HL-60 (cell line): ENCODE results near the gene SVIL.

ENCODE experiments used
- DNase-seq, 2 experiments: peaks; one replicate each; pipeline ENCODE4 v3.0.0-alpha.2; 2010 to 2020; ENCODE audit warnings: low read depth in 1 of 2, low spot score in 1 of 2
- H3K27ac ChIP-seq: fragments of 250-450 bp; sonication (Bioruptor Pico); replicated peaks from 2 replicates; pipeline ENCODE4 v1.5.1; 2020; ENCODE audit warnings: mild to moderate bottlenecking, moderate library complexity
- H3K27me3 ChIP-seq: fragments of 250-450 bp; sonication (Bioruptor Pico); 2 replicates; pipeline ENCODE4 v1.5.1; 2021; ENCODE audit warnings: mild to moderate bottlenecking, moderate library complexity; ENCODE audit not compliant: insufficient read depth, poor library complexity, severe bottlenecking
- H3K4me3 ChIP-seq: replicated peaks from 2 replicates; pipeline ENCODE4 v1.5.1; 2011; ENCODE audit warnings: mild to moderate bottlenecking, control low read depth, low read length; ENCODE audit not compliant: insufficient read depth
- GABPA ChIP-seq: IDR thresholded peaks from 2 replicates; pipeline ENCODE4 v1.6.1; 2012; ENCODE audit warnings: low read depth
- POLR2AphosphoS5 ChIP-seq: IDR thresholded peaks from 2 replicates; pipeline ENCODE4 v1.6.1; 2012; ENCODE audit warnings: low read depth
- SPI1 ChIP-seq: IDR thresholded peaks from 2 replicates; pipeline ENCODE4 v1.6.1; 2012; ENCODE audit warnings: low read depth, mild to moderate bottlenecking, borderline replicate concordance
- TF ChIP-seq, protein P1 (sequence below): IDR thresholded peaks from 2 replicates; pipeline ENCODE4 v1.6.1; 2012; ENCODE audit warnings: low read depth; ENCODE audit not compliant: insufficient replicate concordance
- TF ChIP-seq, protein P2 (sequence below): IDR thresholded peaks from one replicate; pipeline ENCODE4 v1.5.1; 2011; ENCODE audit warnings: low read length, control low read depth, inconsistent platforms; ENCODE audit not compliant: insufficient read depth

SVIL gene

DNA sequence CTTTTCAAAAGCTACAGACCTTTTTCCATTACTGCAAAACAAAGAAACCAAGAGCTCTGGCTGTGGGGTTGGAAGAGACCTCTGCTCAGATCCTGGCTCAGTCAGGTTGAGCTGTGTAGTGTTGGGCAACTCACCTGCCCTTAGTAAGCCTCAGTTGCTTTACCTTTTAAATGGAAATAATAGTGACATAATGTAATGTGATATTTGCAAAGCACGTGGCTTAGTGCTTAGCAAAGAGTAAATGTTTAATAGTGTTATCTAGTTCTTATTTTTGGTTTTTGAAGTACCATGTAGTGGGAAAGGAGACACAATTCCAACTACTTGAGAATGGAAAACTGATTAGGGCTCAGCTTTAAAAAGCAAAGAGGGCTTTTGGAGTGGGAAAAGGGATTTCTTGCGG is 100.2 kb downstream of the SVIL start:
- H3K27ac ChIP-seq, result no peak overlapping the region
- DNase-seq, result no peak
- no peak overlapping the region for H3K4me3 ChIP-seq
- no peak for TF ChIP-seq POLR2AphosphoS5
- no peak for TF ChIP-seq SPI1
- TF ChIP-seq GABPA, result no peak
- TF ChIP-seq, protein P1, sequence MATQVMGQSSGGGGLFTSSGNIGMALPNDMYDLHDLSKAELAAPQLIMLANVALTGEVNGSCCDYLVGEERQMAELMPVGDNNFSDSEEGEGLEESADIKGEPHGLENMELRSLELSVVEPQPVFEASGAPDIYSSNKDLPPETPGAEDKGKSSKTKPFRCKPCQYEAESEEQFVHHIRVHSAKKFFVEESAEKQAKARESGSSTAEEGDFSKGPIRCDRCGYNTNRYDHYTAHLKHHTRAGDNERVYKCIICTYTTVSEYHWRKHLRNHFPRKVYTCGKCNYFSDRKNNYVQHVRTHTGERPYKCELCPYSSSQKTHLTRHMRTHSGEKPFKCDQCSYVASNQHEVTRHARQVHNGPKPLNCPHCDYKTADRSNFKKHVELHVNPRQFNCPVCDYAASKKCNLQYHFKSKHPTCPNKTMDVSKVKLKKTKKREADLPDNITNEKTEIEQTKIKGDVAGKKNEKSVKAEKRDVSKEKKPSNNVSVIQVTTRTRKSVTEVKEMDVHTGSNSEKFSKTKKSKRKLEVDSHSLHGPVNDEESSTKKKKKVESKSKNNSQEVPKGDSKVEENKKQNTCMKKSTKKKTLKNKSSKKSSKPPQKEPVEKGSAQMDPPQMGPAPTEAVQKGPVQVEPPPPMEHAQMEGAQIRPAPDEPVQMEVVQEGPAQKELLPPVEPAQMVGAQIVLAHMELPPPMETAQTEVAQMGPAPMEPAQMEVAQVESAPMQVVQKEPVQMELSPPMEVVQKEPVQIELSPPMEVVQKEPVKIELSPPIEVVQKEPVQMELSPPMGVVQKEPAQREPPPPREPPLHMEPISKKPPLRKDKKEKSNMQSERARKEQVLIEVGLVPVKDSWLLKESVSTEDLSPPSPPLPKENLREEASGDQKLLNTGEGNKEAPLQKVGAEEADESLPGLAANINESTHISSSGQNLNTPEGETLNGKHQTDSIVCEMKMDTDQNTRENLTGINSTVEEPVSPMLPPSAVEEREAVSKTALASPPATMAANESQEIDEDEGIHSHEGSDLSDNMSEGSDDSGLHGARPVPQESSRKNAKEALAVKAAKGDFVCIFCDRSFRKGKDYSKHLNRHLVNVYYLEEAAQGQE, result no peak
- TF ChIP-seq, protein P2, sequence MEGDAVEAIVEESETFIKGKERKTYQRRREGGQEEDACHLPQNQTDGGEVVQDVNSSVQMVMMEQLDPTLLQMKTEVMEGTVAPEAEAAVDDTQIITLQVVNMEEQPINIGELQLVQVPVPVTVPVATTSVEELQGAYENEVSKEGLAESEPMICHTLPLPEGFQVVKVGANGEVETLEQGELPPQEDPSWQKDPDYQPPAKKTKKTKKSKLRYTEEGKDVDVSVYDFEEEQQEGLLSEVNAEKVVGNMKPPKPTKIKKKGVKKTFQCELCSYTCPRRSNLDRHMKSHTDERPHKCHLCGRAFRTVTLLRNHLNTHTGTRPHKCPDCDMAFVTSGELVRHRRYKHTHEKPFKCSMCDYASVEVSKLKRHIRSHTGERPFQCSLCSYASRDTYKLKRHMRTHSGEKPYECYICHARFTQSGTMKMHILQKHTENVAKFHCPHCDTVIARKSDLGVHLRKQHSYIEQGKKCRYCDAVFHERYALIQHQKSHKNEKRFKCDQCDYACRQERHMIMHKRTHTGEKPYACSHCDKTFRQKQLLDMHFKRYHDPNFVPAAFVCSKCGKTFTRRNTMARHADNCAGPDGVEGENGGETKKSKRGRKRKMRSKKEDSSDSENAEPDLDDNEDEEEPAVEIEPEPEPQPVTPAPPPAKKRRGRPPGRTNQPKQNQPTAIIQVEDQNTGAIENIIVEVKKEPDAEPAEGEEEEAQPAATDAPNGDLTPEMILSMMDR, result no peak
- H3K27me3 ChIP-seq, result no peaks in the 10 kb centered on the region

DNA sequence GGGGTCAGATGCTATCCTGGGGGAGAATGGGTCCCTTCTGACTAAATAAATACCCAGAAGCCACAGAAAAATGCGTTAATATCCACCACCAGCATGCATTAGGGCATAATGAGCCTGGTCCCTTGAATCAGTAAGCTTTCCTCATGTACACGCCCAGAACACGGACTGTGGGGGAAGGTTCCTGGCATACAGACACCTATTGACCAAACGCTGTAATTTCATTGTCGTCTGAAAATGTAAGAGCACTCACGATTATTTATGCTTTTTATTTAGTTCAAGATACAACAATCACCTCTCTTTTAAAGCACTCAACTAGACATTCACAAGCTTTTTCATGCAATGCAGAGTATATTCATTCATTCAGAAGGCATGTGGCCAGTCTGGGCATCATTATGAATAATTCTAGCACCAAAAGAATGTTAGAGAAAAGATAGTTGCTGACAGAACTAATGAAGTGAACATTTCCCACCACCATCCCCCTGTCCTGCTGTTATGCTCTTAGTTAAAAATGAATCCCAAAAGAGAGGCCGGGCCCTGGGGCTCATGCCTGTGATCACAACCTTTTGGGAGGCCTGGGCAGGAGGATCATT is 101.0 kb downstream of the SVIL start:
- Histone ChIP-seq H3K4me3 (no peak overlapping the region), H3K27me3 (no peaks in the 10 kb centered on the region), H3K27ac (no peak overlapping the region)
- TF ChIP-seq, protein P2, result no peak
- TF ChIP-seq GABPA (no peak), SPI1 (no peak), POLR2AphosphoS5 (no peak)
- TF ChIP-seq, protein P1, result no peak
- DNase-seq, result no peak

DNA sequence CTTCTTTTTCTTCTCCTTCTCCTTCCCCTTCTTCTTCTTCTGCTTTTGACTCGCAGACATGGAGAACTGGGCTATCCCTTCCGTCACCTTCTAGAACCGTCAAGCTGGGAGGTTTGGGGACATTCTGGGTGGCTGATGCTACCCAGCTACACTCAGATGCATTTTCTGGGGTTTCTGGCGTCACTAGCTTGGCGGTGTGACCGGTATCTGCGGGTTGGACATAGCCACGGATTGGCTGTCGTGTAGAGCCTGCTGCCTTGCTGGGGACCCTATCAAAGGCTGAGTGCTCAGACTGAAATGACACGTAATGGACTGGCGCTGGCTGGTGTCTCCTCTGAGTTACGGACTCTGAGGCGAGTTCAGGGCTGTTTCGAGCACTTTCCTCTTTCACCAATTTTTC is 101.7 kb downstream of the SVIL start:
- no peak overlapping the region for H3K27ac ChIP-seq
- TF ChIP-seq POLR2AphosphoS5, result no peak
- TF ChIP-seq, protein P2, result no peak
- TF ChIP-seq GABPA, result no peak
- TF ChIP-seq, protein P1, result no peak
- TF ChIP-seq SPI1, result no peak
- H3K4me3 ChIP-seq, result no peak overlapping the region
- DNase-seq, result no peak
- no peaks in the 10 kb centered on the region for H3K27me3 ChIP-seq
